HG03439 (cell line): Measurements from ENCODE around the gene GLMP.
"Not testable (repeated sequence)": the region's sequence is repeated elsewhere in the genome, so short reads cannot be mapped to it uniquely, and the experiment has no call there.

Experiments
- ATAC-seq: cut with Tn5 transposase; IDR thresholded peaks from one replicate; pipeline ENCODE4 v1.9.1; 2021; ENCODE audit warnings: mild to moderate bottlenecking, moderate library complexity; ENCODE audit not compliant: unreplicated experiment

The GLMP gene

GRCh38 chr1:156295391-156295947 is at the start of gene GLMP:
TSS of gene GLMP (minus strand) at chr1:156295679. CDS start at chr1:156295645, 34 bp downstream.
- ATAC-seq: no peak

- no peak for ATAC-seq
Measured at GRCh38 chr1:156344409-156344808, 48.9 kb upstream of the GLMP start.

GRCh38 chr1:156342166-156342955 is 46.9 kb upstream of the GLMP start:
- no peak for ATAC-seq

GRCh38 chr1:156338180-156338976 is 42.9 kb upstream of the GLMP start, which contains the start of the genes CCT3 and TSACC:
TSS of gene CCT3 (minus strand) at chr1:156338292. CDS start at chr1:156338184, 108 bp downstream.
TSS of gene TSACC (plus strand) at chr1:156338526. CDS start at chr1:156339758, 1,232 bp downstream.
- peak; percentile 96 for ATAC-seq

GRCh38 chr1:156337888-156338179 is 42.4 kb upstream of the GLMP start:
- no peak for ATAC-seq

GRCh38 chr1:156337052-156337887 is 41.8 kb upstream of the GLMP start:
- no peak for ATAC-seq

GRCh38 chr1:156336242-156336641 is 40.8 kb upstream of the GLMP start:
- no peak for ATAC-seq

- ATAC-seq: not testable (repeated sequence)
Measured at GRCh38 chr1:156323179-156323578, 27.7 kb upstream of the GLMP start.

GRCh38 chr1:156320560-156320959 is 25.1 kb upstream of the GLMP start:
- ATAC-seq: no peak

- no peak for ATAC-seq
Measured at GRCh38 chr1:156319664-156320063, 24.2 kb upstream of the GLMP start.

- ATAC-seq: no peak
Measured at GRCh38 chr1:156316909-156317308, 21.4 kb upstream of the GLMP start.

GRCh38 chr1:156310962-156311361 is 15.5 kb upstream of the GLMP start:
- no peak for ATAC-seq

- ATAC-seq: no peak
Measured at GRCh38 chr1:156308078-156308477, 12.6 kb upstream of the GLMP start.

GRCh38 chr1:156305215-156305614 is 9.7 kb upstream of the GLMP start:
- no peak for ATAC-seq

GRCh38 chr1:156303241-156303640 is 7.8 kb upstream of the GLMP start:
- no peak for ATAC-seq

GRCh38 chr1:156298852-156299357 is 3.4 kb upstream of the GLMP start, which contains the start of gene VHLL:
TSS of gene VHLL (minus strand) at chr1:156299307. CDS start at chr1:156299189, 118 bp downstream.
- no peak for ATAC-seq

- no peak for ATAC-seq
Measured at GRCh38 chr1:156293895-156294294, 1.6 kb downstream of the GLMP start.

- no peak for ATAC-seq
Measured at GRCh38 chr1:156293098-156293434, 2.4 kb downstream of the GLMP start.

GRCh38 chr1:156291226-156292061 is 4.0 kb downstream of the GLMP start:
- no peak for ATAC-seq

- no peak for ATAC-seq
Measured at GRCh38 chr1:156289857-156290256, 5.6 kb downstream of the GLMP start.
